ENCODE results near the gene CTCFL. TPM values are rescaled to one million over a fixed set of nuclear protein-coding genes. Genes with fewer than 3 reads are reported as not detected.

CTCFL gene
- total and polyA plus RNA-seq, 2 experiments from 2014 or later, result not detected

GRCh38 chr20:57557926-57558613, 33.1 kb upstream of the CTCFL start:
- DNase-seq, result no peak
- no peak overlapping the region for H3K27ac ChIP-seq
- in situ Hi-C loops (cut with MboI), result no loop called here
- H3K9me2 ChIP-seq (ENCODE audit: insufficient read depth), result no peaks in the 10 kb centered on the region
- no peak for TF ChIP-seq EZH2phosphoT487 (IDR thresholded peaks at IDR 0.05; ENCODE audit: insufficient read depth, low read depth)
- no peak for TF ChIP-seq EZH2 (IDR thresholded peaks at IDR 0.05; ENCODE audit: insufficient read depth, poor library complexity, severe bottlenecking)
- no peaks in the 10 kb centered on the region for H3K36me3 ChIP-seq (ENCODE audit: low read depth)
- H3K27me3 ChIP-seq (replicated peaks; ENCODE audit: insufficient read depth), result peaks cover 53% of the 10 kb centered on the region
- no peaks in the 10 kb centered on the region for H3K9me3 ChIP-seq (ENCODE audit: low read depth)
- H3K4me2 ChIP-seq (ENCODE audit: unreplicated experiment), result no peak overlapping the region
- no peak overlapping the region for H3K9ac ChIP-seq
- no peaks in the 10 kb centered on the region for H3K79me2 ChIP-seq (ENCODE audit: insufficient read depth)
- H3K4me1 ChIP-seq (ENCODE audit: insufficient read depth), result no peaks in the 10 kb centered on the region
- H3F3A ChIP-seq (ENCODE audit: insufficient read depth), result no peaks in the 10 kb centered on the region
- no peak overlapping the region for H2AFZ ChIP-seq
- no peaks in the 10 kb centered on the region for H4K20me1 ChIP-seq (ENCODE audit: insufficient read depth)
- 28 to 31% methylated on average over 9 of the region's 9 CpGs for WGBS, 2 experiments (ENCODE audit: low coverage in 1 of 2, low lambda C conversion rate in 2 of 2, missing lambda C conversion rate in 2 of 2)
- H3K4me3 ChIP-seq, result no peak overlapping the region

- no peak for DNase-seq
- 26 to 32% methylated on average over 3 of the region's 3 CpGs for WGBS, 2 experiments (ENCODE audit: low coverage in 1 of 2, low lambda C conversion rate in 2 of 2, missing lambda C conversion rate in 2 of 2)
- Histone ChIP-seq H3F3A (ENCODE audit: insufficient read depth) (no peaks in the 10 kb centered on the region), H2AFZ (no peak overlapping the region), H3K4me2 (ENCODE audit: unreplicated experiment) (no peak overlapping the region), H3K4me3 (no peak overlapping the region), H3K79me2 (ENCODE audit: insufficient read depth) (no peaks in the 10 kb centered on the region), H3K27ac (no peak overlapping the region), H3K9me2 (ENCODE audit: insufficient read depth) (no peaks in the 10 kb centered on the region), H3K27me3 (replicated peaks; ENCODE audit: insufficient read depth) (peaks cover 63% of the 10 kb centered on the region), H3K9me3 (ENCODE audit: low read depth) (no peaks in the 10 kb centered on the region), H3K36me3 (ENCODE audit: low read depth) (no peaks in the 10 kb centered on the region), H3K4me1 (ENCODE audit: insufficient read depth) (no peaks in the 10 kb centered on the region), H3K9ac (no peak overlapping the region), H4K20me1 (ENCODE audit: insufficient read depth) (no peaks in the 10 kb centered on the region)
- no peak for TF ChIP-seq EZH2 (IDR thresholded peaks at IDR 0.05; ENCODE audit: insufficient read depth, poor library complexity, severe bottlenecking)
- TF ChIP-seq EZH2phosphoT487 (IDR thresholded peaks at IDR 0.05; ENCODE audit: insufficient read depth, low read depth), result no peak
- in situ Hi-C loops (cut with MboI), result no loop called here
These were observed 32.0 kb upstream of the CTCFL start for GRCh38 chr20:57556980-57557274.

- Histone ChIP-seq H3K27me3 (replicated peaks; ENCODE audit: insufficient read depth) (peaks cover 74% of the 10 kb centered on the region), H3K4me1 (ENCODE audit: insufficient read depth) (no peaks in the 10 kb centered on the region), H3K9ac (no peak overlapping the region), H3K36me3 (ENCODE audit: low read depth) (no peaks in the 10 kb centered on the region), H3K4me3 (no peak overlapping the region), H3K9me3 (ENCODE audit: low read depth) (no peaks in the 10 kb centered on the region), H2AFZ (no peak overlapping the region), H3K4me2 (ENCODE audit: unreplicated experiment) (no peak overlapping the region), H3F3A (ENCODE audit: insufficient read depth) (no peaks in the 10 kb centered on the region), H3K79me2 (ENCODE audit: insufficient read depth) (no peaks in the 10 kb centered on the region), H4K20me1 (ENCODE audit: insufficient read depth) (no peaks in the 10 kb centered on the region), H3K9me2 (ENCODE audit: insufficient read depth) (no peaks in the 10 kb centered on the region), H3K27ac (no peak overlapping the region)
- TF ChIP-seq EZH2 (IDR thresholded peaks at IDR 0.05; ENCODE audit: insufficient read depth, poor library complexity, severe bottlenecking), result no peak
- no peak for TF ChIP-seq EZH2phosphoT487 (IDR thresholded peaks at IDR 0.05; ENCODE audit: insufficient read depth, low read depth)
- 53 to 58% methylated on average over 11 of the region's 11 CpGs for WGBS, 2 experiments (ENCODE audit: low coverage in 1 of 2, low lambda C conversion rate in 2 of 2, missing lambda C conversion rate in 2 of 2)
- no peak for DNase-seq
- in situ Hi-C loops (cut with MboI), result no loop called here
These were observed 30.7 kb upstream of the CTCFL start for GRCh38 chr20:57555457-57556184.

- Histone ChIP-seq H3K27me3 (replicated peaks; ENCODE audit: insufficient read depth) (peaks cover 66% of the 10 kb centered on the region), H3K9ac (no peak overlapping the region), H3K4me3 (no peak overlapping the region), H3K36me3 (ENCODE audit: low read depth) (no peaks in the 10 kb centered on the region), H3F3A (ENCODE audit: insufficient read depth) (no peaks in the 10 kb centered on the region), H3K27ac (no peak overlapping the region), H2AFZ (no peak overlapping the region), H3K9me2 (ENCODE audit: insufficient read depth) (no peaks in the 10 kb centered on the region), H3K4me2 (ENCODE audit: unreplicated experiment) (no peak overlapping the region), H3K4me1 (ENCODE audit: insufficient read depth) (no peaks in the 10 kb centered on the region), H3K79me2 (ENCODE audit: insufficient read depth) (no peaks in the 10 kb centered on the region), H4K20me1 (ENCODE audit: insufficient read depth) (no peaks in the 10 kb centered on the region), H3K9me3 (ENCODE audit: low read depth) (no peaks in the 10 kb centered on the region)
- DNase-seq, result no peak
- 7 to 9% methylated on average over 11 of the region's 11 CpGs for WGBS, 2 experiments (ENCODE audit: low coverage in 1 of 2, low lambda C conversion rate in 2 of 2, missing lambda C conversion rate in 2 of 2)
- TF ChIP-seq EZH2 (IDR thresholded peaks at IDR 0.05; ENCODE audit: insufficient read depth, poor library complexity, severe bottlenecking) (no peak), EZH2phosphoT487 (IDR thresholded peaks at IDR 0.05; ENCODE audit: insufficient read depth, low read depth) (no peak)
- in situ Hi-C loops (cut with MboI), result no loop called here
These were observed 28.6 kb upstream of the CTCFL start for GRCh38 chr20:57553376-57554018.

Measured in GM23248 (cell line).